GM23338 (cell line): Measurements from ENCODE around the gene MAN2C1. TPM values are rescaled to one million over a fixed set of nuclear protein-coding genes. Genes with fewer than 3 reads are reported as not detected.

Experiments
- ATAC-seq: fragments of 200-7000 bp; cut with Tn5 transposase; 3 replicates; pipeline ENCODE4 v1.9.1; 2020
- DNase-seq: peaks from one replicate; pipeline ENCODE4 v3.0.0-alpha.2; 2015; ENCODE audit warnings: low spot score
- H2AFZ ChIP-seq: fragments of 200-600 bp; sonication (generic); 2 replicates; pipeline ENCODE4 v1.8.0; 2016; ENCODE audit warnings: antibody characterized with exemption, mild to moderate bottlenecking, moderate library complexity
- H3F3A ChIP-seq: fragments of 200-600 bp; sonication (generic); replicated peaks from 2 replicates; pipeline ENCODE4 v1.8.0; 2017; ENCODE audit warnings: antibody characterized with exemption, mixed run types, low read depth
- H3K27ac ChIP-seq: fragments of 200-600 bp; sonication (generic); 2 replicates; pipeline ENCODE4 v1.6.1; 2016; ENCODE audit warnings: low read depth
- H3K27me3 ChIP-seq: fragments of 200-600 bp; sonication (generic); 2 replicates; pipeline ENCODE4 v1.8.0; 2016; ENCODE audit warnings: mild to moderate bottlenecking, mixed run types, moderate library complexity; ENCODE audit not compliant: insufficient read depth
- H3K36me3 ChIP-seq: fragments of 200-600 bp; sonication (generic); 2 replicates; pipeline ENCODE4 v1.8.0; 2016; ENCODE audit warnings: mild to moderate bottlenecking; ENCODE audit not compliant: insufficient read depth
- H3K4me1 ChIP-seq: fragments of 200-600 bp; sonication (generic); 2 replicates; pipeline ENCODE4 v1.8.0; 2016; ENCODE audit warnings: mild to moderate bottlenecking, moderate library complexity; ENCODE audit not compliant: insufficient read depth
- H3K4me2 ChIP-seq: fragments of 200-600 bp; sonication (generic); 2 replicates; pipeline ENCODE4 v1.7.1; 2017; ENCODE audit warnings: mixed run types
- H3K4me3 ChIP-seq: fragments of 200-600 bp; sonication (generic); 2 replicates; pipeline ENCODE4 v1.6.1; 2016; ENCODE audit warnings: mixed run types
- H3K79me2 ChIP-seq: fragments of 200-600 bp; sonication (generic); replicated peaks from 2 replicates; pipeline ENCODE4 v1.8.0; 2017; ENCODE audit warnings: mild to moderate bottlenecking; ENCODE audit not compliant: insufficient read depth
- H3K9me2 ChIP-seq: fragments of 200-600 bp; sonication (generic); 2 replicates; pipeline ENCODE4 v1.8.0; 2017; ENCODE audit not compliant: insufficient read depth
- H4K20me1 ChIP-seq: fragments of 200-600 bp; sonication (generic); replicated peaks from 2 replicates; pipeline ENCODE4 v1.8.0; 2017; ENCODE audit warnings: mild to moderate bottlenecking; ENCODE audit not compliant: insufficient read depth
- H3K27ac Mint-ChIP-seq: 2 replicates; pipeline ENCODE4 v1.8.0; 2020; ENCODE audit warnings: inconsistent platforms, mild to moderate bottlenecking, moderate library complexity, mixed read lengths
- H3K27me3 Mint-ChIP-seq: 3 replicates; pipeline ENCODE4 v1.8.0; 2022; ENCODE audit warnings: low read depth, mild to moderate bottlenecking, moderate library complexity, mixed read lengths, inconsistent platforms; ENCODE audit not compliant: insufficient read depth, poor library complexity
- H3K36me3 Mint-ChIP-seq: 3 replicates; pipeline ENCODE4 v1.8.0; 2021; ENCODE audit warnings: low read depth, mild to moderate bottlenecking, inconsistent platforms, moderate library complexity, mixed read lengths
- H3K4me1 Mint-ChIP-seq: 3 replicates; pipeline ENCODE4 v1.8.0; 2020; ENCODE audit warnings: mild to moderate bottlenecking, inconsistent platforms, mixed read lengths
- H3K4me3 Mint-ChIP-seq: 3 replicates; pipeline ENCODE4 v1.8.0; 2021; ENCODE audit warnings: moderate library complexity, mild to moderate bottlenecking, inconsistent platforms, mixed read lengths
- H3K9me3 Mint-ChIP-seq: 3 replicates; pipeline ENCODE4 v1.8.0; 2020; ENCODE audit warnings: moderate library complexity, mild to moderate bottlenecking, inconsistent platforms, mixed read lengths
- CTCF ChIP-seq, 2 experiments: fragments of 200-600 bp in 1 of 2; sonication (generic) in 1 of 2; conservative IDR thresholded peaks; 2 replicates each; pipeline versions ENCODE4 v1.5.1 to v1.6.1; 2016 to 2017; ENCODE audit warnings: antibody characterized with exemption in 2 of 2, low read depth in 2 of 2, mild to moderate bottlenecking in 2 of 2, moderate library complexity in 1 of 2
- EZH2 ChIP-seq: fragments of 200-600 bp; sonication (generic); IDR thresholded peaks from one replicate; pipeline ENCODE4 v1.8.0; 2017; ENCODE audit warnings: antibody characterized with exemption, mild to moderate bottlenecking, low read depth; ENCODE audit not compliant: unreplicated experiment
- EZH2phosphoT487 ChIP-seq: fragments of 200-600 bp; sonication (generic); IDR thresholded peaks from one replicate; pipeline ENCODE4 v1.8.1; 2018; ENCODE audit warnings: antibody characterized with exemption; ENCODE audit not compliant: unreplicated experiment
- JUNB ChIP-seq: IDR thresholded peaks from one replicate; pipeline ENCODE4 v1.6.1; 2016; ENCODE audit warnings: antibody characterized with exemption; ENCODE audit not compliant: unreplicated experiment
- NANOG ChIP-seq: IDR thresholded peaks from 2 replicates; pipeline ENCODE4 v1.6.1; 2016; ENCODE audit warnings: antibody characterized with exemption, borderline replicate concordance
- STAT1 ChIP-seq: IDR thresholded peaks from one replicate; pipeline ENCODE4 v1.6.1; 2016; ENCODE audit warnings: antibody characterized with exemption; ENCODE audit not compliant: unreplicated experiment
- ZNF114 ChIP-seq: fragments of 250-450 bp; sonication (Bioruptor Pico); IDR thresholded peaks from 2 replicates; pipeline ENCODE4 v1.5.0; 2020; ENCODE audit warnings: mild to moderate bottlenecking, moderate library complexity
- ZNF331 ChIP-seq: fragments of 250-450 bp; sonication (Bioruptor Pico); IDR thresholded peaks from 2 replicates; pipeline ENCODE4 v1.5.0; 2020; ENCODE audit warnings: low read depth, mild to moderate bottlenecking, moderate library complexity
- polyA plus RNA-seq: library from polyadenylated mRNA; unstranded; fragments of >200 nt; fragmentation: Nextera tagmentation; extraction: Ambion mirVana; gene quantifications from 2 replicates; pipeline ENCODE4 v1.2.1, GENCODE V29; 2016
- total RNA-seq: library from RNA; depleted of rRNA; stranded (reverse); fragments of >200 nt; shearing (Covaris generic); gene quantifications from 2 replicates; pipeline ENCODE4 v1.2.3, GENCODE V29; 2014
- TF ChIP-seq, protein P1 (sequence below): IDR thresholded peaks from 2 replicates; pipeline ENCODE4 v1.6.1; 2016; ENCODE audit warnings: antibody characterized with exemption
- TF ChIP-seq, protein P2 (sequence below): IDR thresholded peaks from one replicate; pipeline ENCODE4 v1.6.1; 2018; ENCODE audit warnings: antibody characterized with exemption; ENCODE audit not compliant: unreplicated experiment
- TF ChIP-seq, protein P3 (sequence below): fragments of 250-450 bp; sonication (Bioruptor Pico); IDR thresholded peaks from 2 replicates; pipeline ENCODE4 v1.5.0; 2020; ENCODE audit warnings: mild to moderate bottlenecking, moderate library complexity

MAN2C1 gene
- total and polyA plus RNA-seq, 2 experiments from 2014 or later, result 42.3 to 129 TPM

GRCh38 chr15:75338661-75339240 lies 29.7 kb downstream of the MAN2C1 start:
- Histone ChIP-seq H3K4me2 (no peak overlapping the region), H3F3A (no peaks in the 10 kb centered on the region), H3K4me1 (no peaks in the 10 kb centered on the region), H3K27ac (no peak overlapping the region), H2AFZ (no peak overlapping the region), H3K9me2 (no peaks in the 10 kb centered on the region), H4K20me1 (no peaks in the 10 kb centered on the region), H3K4me3 (no peak overlapping the region), H3K27me3 (no peaks in the 10 kb centered on the region), H3K79me2 (peaks cover 6% of the 10 kb centered on the region), H3K36me3 (no peaks in the 10 kb centered on the region)
- no peak overlapping the region for H3K27ac Mint-ChIP-seq
- peaks cover 20% of the 10 kb centered on the region for H3K27me3 Mint-ChIP-seq
- DNase-seq (no peak), ATAC-seq (no peak)
- TF ChIP-seq ZNF331 (CRISPR knock-in tag) (no peak), JUNB (no peak), EZH2 (no peak), NANOG (no peak), CTCF (conservative IDR thresholded peaks at IDR 0.05; ENCODE audit: low read depth in 2 of 2) (no peak), STAT1 (no peak), EZH2phosphoT487 (no peak), ZNF114 (CRISPR knock-in tag) (no peak)
- TF ChIP-seq, protein P1, sequence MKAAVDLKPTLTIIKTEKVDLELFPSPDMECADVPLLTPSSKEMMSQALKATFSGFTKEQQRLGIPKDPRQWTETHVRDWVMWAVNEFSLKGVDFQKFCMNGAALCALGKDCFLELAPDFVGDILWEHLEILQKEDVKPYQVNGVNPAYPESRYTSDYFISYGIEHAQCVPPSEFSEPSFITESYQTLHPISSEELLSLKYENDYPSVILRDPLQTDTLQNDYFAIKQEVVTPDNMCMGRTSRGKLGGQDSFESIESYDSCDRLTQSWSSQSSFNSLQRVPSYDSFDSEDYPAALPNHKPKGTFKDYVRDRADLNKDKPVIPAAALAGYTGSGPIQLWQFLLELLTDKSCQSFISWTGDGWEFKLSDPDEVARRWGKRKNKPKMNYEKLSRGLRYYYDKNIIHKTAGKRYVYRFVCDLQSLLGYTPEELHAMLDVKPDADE, result no peak
- TF ChIP-seq, protein P2, sequence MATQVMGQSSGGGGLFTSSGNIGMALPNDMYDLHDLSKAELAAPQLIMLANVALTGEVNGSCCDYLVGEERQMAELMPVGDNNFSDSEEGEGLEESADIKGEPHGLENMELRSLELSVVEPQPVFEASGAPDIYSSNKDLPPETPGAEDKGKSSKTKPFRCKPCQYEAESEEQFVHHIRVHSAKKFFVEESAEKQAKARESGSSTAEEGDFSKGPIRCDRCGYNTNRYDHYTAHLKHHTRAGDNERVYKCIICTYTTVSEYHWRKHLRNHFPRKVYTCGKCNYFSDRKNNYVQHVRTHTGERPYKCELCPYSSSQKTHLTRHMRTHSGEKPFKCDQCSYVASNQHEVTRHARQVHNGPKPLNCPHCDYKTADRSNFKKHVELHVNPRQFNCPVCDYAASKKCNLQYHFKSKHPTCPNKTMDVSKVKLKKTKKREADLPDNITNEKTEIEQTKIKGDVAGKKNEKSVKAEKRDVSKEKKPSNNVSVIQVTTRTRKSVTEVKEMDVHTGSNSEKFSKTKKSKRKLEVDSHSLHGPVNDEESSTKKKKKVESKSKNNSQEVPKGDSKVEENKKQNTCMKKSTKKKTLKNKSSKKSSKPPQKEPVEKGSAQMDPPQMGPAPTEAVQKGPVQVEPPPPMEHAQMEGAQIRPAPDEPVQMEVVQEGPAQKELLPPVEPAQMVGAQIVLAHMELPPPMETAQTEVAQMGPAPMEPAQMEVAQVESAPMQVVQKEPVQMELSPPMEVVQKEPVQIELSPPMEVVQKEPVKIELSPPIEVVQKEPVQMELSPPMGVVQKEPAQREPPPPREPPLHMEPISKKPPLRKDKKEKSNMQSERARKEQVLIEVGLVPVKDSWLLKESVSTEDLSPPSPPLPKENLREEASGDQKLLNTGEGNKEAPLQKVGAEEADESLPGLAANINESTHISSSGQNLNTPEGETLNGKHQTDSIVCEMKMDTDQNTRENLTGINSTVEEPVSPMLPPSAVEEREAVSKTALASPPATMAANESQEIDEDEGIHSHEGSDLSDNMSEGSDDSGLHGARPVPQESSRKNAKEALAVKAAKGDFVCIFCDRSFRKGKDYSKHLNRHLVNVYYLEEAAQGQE, result no peak
- TF ChIP-seq, protein P3, sequence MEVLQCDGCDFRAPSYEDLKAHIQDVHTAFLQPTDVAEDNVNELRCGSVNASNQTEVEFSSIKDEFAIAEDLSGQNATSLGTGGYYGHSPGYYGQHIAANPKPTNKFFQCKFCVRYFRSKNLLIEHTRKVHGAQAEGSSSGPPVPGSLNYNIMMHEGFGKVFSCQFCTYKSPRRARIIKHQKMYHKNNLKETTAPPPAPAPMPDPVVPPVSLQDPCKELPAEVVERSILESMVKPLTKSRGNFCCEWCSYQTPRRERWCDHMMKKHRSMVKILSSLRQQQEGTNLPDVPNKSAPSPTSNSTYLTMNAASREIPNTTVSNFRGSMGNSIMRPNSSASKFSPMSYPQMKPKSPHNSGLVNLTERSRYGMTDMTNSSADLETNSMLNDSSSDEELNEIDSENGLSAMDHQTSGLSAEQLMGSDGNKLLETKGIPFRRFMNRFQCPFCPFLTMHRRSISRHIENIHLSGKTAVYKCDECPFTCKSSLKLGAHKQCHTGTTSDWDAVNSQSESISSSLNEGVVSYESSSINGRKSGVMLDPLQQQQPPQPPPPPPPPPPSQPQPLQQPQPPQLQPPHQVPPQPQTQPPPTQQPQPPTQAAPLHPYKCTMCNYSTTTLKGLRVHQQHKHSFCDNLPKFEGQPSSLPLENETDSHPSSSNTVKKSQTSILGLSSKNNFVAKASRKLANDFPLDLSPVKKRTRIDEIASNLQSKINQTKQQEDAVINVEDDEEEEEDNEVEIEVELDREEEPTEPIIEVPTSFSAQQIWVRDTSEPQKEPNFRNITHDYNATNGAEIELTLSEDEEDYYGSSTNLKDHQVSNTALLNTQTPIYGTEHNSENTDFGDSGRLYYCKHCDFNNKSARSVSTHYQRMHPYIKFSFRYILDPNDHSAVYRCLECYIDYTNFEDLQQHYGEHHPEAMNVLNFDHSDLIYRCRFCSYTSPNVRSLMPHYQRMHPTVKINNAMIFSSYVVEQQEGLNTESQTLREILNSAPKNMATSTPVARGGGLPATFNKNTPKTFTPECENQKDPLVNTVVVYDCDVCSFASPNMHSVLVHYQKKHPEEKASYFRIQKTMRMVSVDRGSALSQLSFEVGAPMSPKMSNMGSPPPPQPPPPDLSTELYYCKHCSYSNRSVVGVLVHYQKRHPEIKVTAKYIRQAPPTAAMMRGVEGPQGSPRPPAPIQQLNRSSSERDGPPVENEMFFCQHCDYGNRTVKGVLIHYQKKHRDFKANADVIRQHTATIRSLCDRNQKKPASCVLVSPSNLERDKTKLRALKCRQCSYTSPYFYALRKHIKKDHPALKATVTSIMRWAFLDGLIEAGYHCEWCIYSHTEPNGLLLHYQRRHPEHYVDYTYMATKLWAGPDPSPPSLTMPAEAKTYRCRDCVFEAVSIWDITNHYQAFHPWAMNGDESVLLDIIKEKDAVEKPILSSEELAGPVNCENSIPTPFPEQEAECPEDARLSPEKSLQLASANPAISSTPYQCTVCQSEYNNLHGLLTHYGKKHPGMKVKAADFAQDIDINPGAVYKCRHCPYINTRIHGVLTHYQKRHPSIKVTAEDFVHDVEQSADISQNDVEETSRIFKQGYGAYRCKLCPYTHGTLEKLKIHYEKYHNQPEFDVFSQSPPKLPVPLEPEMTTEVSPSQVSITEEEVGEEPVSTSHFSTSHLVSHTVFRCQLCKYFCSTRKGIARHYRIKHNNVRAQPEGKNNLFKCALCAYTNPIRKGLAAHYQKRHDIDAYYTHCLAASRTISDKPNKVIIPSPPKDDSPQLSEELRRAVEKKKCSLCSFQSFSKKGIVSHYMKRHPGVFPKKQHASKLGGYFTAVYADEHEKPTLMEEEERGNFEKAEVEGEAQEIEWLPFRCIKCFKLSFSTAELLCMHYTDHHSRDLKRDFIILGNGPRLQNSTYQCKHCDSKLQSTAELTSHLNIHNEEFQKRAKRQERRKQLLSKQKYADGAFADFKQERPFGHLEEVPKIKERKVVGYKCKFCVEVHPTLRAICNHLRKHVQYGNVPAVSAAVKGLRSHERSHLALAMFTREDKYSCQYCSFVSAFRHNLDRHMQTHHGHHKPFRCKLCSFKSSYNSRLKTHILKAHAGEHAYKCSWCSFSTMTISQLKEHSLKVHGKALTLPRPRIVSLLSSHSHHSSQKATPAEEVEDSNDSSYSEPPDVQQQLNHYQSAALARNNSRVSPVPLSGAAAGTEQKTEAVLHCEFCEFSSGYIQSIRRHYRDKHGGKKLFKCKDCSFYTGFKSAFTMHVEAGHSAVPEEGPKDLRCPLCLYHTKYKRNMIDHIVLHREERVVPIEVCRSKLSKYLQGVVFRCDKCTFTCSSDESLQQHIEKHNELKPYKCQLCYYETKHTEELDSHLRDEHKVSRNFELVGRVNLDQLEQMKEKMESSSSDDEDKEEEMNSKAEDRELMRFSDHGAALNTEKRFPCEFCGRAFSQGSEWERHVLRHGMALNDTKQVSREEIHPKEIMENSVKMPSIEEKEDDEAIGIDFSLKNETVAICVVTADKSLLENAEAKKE (CRISPR knock-in tag), result no peak
- peaks cover 14% of the 10 kb centered on the region for H3K36me3 Mint-ChIP-seq
- no peak overlapping the region for H3K4me3 Mint-ChIP-seq
- peaks cover 14% of the 10 kb centered on the region for H3K4me1 Mint-ChIP-seq
- peaks cover 3% of the 10 kb centered on the region; the same call in 2 of the 3 replicates for H3K9me3 Mint-ChIP-seq
